Measurements from ENCODE around the gene C9orf57.

DNA sequence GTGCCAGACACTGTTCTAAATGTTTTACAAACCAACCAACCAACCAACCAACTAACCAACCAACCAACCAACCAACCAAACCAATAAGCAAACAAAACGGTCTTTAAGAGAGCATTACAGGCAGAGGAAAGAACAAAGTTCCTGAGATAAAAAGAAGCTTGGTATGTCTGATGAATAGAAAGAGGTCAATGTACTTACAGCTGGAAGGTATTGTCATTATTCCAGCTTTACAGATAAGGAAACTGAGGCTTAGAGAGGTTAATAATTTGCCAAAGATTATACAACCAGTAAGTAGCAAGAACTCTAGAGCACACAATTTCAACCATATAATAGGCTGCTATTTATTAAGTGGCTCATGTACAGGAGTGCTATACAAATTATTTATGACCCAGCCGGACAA, 29.6 kb downstream of the C9orf57 start:
- TF ChIP-seq, protein P1, sequence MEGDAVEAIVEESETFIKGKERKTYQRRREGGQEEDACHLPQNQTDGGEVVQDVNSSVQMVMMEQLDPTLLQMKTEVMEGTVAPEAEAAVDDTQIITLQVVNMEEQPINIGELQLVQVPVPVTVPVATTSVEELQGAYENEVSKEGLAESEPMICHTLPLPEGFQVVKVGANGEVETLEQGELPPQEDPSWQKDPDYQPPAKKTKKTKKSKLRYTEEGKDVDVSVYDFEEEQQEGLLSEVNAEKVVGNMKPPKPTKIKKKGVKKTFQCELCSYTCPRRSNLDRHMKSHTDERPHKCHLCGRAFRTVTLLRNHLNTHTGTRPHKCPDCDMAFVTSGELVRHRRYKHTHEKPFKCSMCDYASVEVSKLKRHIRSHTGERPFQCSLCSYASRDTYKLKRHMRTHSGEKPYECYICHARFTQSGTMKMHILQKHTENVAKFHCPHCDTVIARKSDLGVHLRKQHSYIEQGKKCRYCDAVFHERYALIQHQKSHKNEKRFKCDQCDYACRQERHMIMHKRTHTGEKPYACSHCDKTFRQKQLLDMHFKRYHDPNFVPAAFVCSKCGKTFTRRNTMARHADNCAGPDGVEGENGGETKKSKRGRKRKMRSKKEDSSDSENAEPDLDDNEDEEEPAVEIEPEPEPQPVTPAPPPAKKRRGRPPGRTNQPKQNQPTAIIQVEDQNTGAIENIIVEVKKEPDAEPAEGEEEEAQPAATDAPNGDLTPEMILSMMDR (IDR thresholded peaks at IDR 0.05), result no peak
- no peak for TF ChIP-seq POLR2A (IDR thresholded peaks at IDR 0.05)

Measured in heart left ventricle (tissue), 13 donors.